H1 (cell line): Measurements from ENCODE around the gene SSNA1. TPM values are rescaled to one million over a fixed set of nuclear protein-coding genes. Genes with fewer than 3 reads are reported as not detected.

Experiments
- CTCF ChIA-PET: fragments of 300-600 bp; sonication (Branson Sonifier 250); formaldehyde crosslinking; loops from one replicate; lab custom pipeline; 2021; ENCODE audit not compliant: partially characterized antibody; lab: Charles Lee
- POLR2A ChIA-PET: fragments of 300-600 bp; sonication (Branson Sonifier 250); formaldehyde crosslinking; loops from one replicate; lab custom pipeline; 2021; ENCODE audit warnings: inconsistent platforms; ENCODE audit not compliant: partially characterized antibody; lab: Charles Lee
- DNase-seq, 2 experiments: peaks; one replicate each; pipeline versions ENCODE4 v3.0.0 to v3.0.0-alpha.2; 2010 to 2022; ENCODE audit warnings: low spot score in 2 of 2, low read depth in 1 of 2, mixed read lengths in 1 of 2
- FAIRE-seq: peaks from 2 replicates; lab custom pipeline; 2011; peaks lifted over from hg19 to GRCh38; lab: Jason Lieb, UNC
- H2AFZ ChIP-seq: 2 replicates; pipeline ENCODE4 v1.8.1; 2012; ENCODE audit warnings: low read length, inconsistent platforms
- H2AK5ac ChIP-seq: 2 replicates; pipeline ENCODE4 v1.6.1; 2013; ENCODE audit warnings: low read depth, low read length
- H2BK120ac ChIP-seq: replicated peaks from 2 replicates; pipeline ENCODE3; 2013; ENCODE audit warnings: low read depth, low read length, inconsistent platforms
- H2BK12ac ChIP-seq: 2 replicates; pipeline ENCODE4 v1.6.1; 2013; ENCODE audit warnings: low read depth, low read length
- H2BK15ac ChIP-seq: 2 replicates; pipeline ENCODE4 v1.6.1; 2013; ENCODE audit warnings: low read length
- H2BK20ac ChIP-seq: 2 replicates; pipeline ENCODE4 v1.6.1; 2013; ENCODE audit warnings: low read length
- H2BK5ac ChIP-seq: 2 replicates; pipeline ENCODE4 v1.6.1; 2013; ENCODE audit warnings: low read depth, low read length
- H3K14ac ChIP-seq: 2 replicates; pipeline ENCODE4 v1.6.1; 2013; ENCODE audit warnings: inconsistent platforms; ENCODE audit not compliant: insufficient read length
- H3K18ac ChIP-seq: 2 replicates; pipeline ENCODE4 v1.6.1; 2013; ENCODE audit warnings: low read length; ENCODE audit errors: extremely low read depth
- H3K23ac ChIP-seq: 2 replicates; pipeline ENCODE4 v1.6.1; 2013; ENCODE audit warnings: inconsistent platforms; ENCODE audit not compliant: insufficient read length
- H3K23me2 ChIP-seq: 2 replicates; pipeline ENCODE4 v1.6.1; 2013; ENCODE audit warnings: low read depth, low read length
- H3K27ac ChIP-seq: 2 replicates; pipeline ENCODE4 v1.6.1; 2011; ENCODE audit warnings: low read depth, low read length, inconsistent platforms
- H3K27me3 ChIP-seq, 4 experiments: replicated peaks in 1 of 4; 1 replicate in 1 of 4; 2 replicates in 3 of 4; pipeline versions ENCODE4 v1.6.1 to v1.8.1; 2011 to 2013; ENCODE audit warnings: low read length in 3 of 4, mild to moderate bottlenecking in 3 of 4, inconsistent platforms in 2 of 4, mixed read lengths in 2 of 4, moderate library complexity in 1 of 4; ENCODE audit not compliant: control insufficient read depth in 3 of 4, insufficient read depth in 3 of 4; ENCODE audit errors: extremely low read depth in 1 of 4
- H3K36me3 ChIP-seq, 4 experiments: 2 replicates each; pipeline versions ENCODE4 v1.6.1 to v1.8.1; 2011 to 2013; ENCODE audit warnings: mild to moderate bottlenecking in 4 of 4, low read length in 3 of 4, moderate library complexity in 2 of 4, control low read depth in 1 of 4, inconsistent platforms in 1 of 4; ENCODE audit not compliant: insufficient read depth in 4 of 4, control insufficient read depth in 2 of 4
- H3K4ac ChIP-seq: replicated peaks from 2 replicates; pipeline ENCODE3; 2013; ENCODE audit warnings: low read length, low read depth, mixed read lengths, inconsistent platforms; ENCODE audit not compliant: insufficient read length
- H3K4me1 ChIP-seq, 4 experiments: replicated peaks in 1 of 4; 1 replicate in 1 of 4; 2 replicates in 3 of 4; pipeline versions ENCODE4 v1.6.1 to v1.8.1; 2011 to 2013; ENCODE audit warnings: low read length in 3 of 4, inconsistent platforms in 2 of 4, mixed read lengths in 1 of 4; ENCODE audit not compliant: insufficient read depth in 4 of 4, control insufficient read depth in 3 of 4
- H3K4me2 ChIP-seq, 2 experiments: 2 replicates each; pipeline versions ENCODE4 v1.6.1 to v1.8.1; 2011 to 2013; ENCODE audit warnings: low read depth in 2 of 2, low read length in 2 of 2, control low read depth in 1 of 2, inconsistent platforms in 1 of 2, mild to moderate bottlenecking in 1 of 2; ENCODE audit not compliant: insufficient read depth in 1 of 2
- H3K4me3 ChIP-seq, 4 experiments: fragments of 200-600, 300-600 bp in 1 of 4; sonication (generic), shearing (Covaris generic), sonication (Bioruptor Twin) in 1 of 4; 2 replicates each; pipeline versions ENCODE4 v1.5.1 to v1.8.1; 2011 to 2016; ENCODE audit warnings: low read length in 4 of 4, low read depth in 3 of 4, control low read depth in 2 of 4, inconsistent platforms in 2 of 4, mild to moderate bottlenecking in 2 of 4, mixed read lengths in 1 of 4, moderate library complexity in 1 of 4; ENCODE audit not compliant: insufficient read depth in 2 of 4; ENCODE audit errors: extremely low read depth in 1 of 4
- H3K56ac ChIP-seq: replicated peaks from 2 replicates; pipeline ENCODE3; 2013; ENCODE audit warnings: low read depth, mild to moderate bottlenecking, mixed read lengths, low read length, inconsistent platforms; ENCODE audit not compliant: insufficient read length
- H3K79me1 ChIP-seq: 2 replicates; pipeline ENCODE4 v1.6.1; 2013; ENCODE audit warnings: low read depth, low read length, control low read depth
- H3K79me2 ChIP-seq, 2 experiments: 2 replicates each; pipeline versions ENCODE4 v1.6.1 to v1.8.1; 2012 to 2013; ENCODE audit warnings: low read length in 2 of 2, mild to moderate bottlenecking in 2 of 2, inconsistent platforms in 1 of 2; ENCODE audit not compliant: insufficient read depth in 2 of 2, control insufficient read depth in 1 of 2
- H3K9ac ChIP-seq, 4 experiments: replicated peaks in 1 of 4; 1 replicate in 1 of 4; 2 replicates in 3 of 4; pipeline versions ENCODE4 v1.6.1 to v1.8.1; 2011 to 2013; ENCODE audit warnings: low read depth in 3 of 4, low read length in 3 of 4, control low read depth in 2 of 4, mild to moderate bottlenecking in 2 of 4, moderate library complexity in 2 of 4, inconsistent platforms in 1 of 4; ENCODE audit errors: extremely low read depth in 1 of 4
- H3K9me3 ChIP-seq, 2 experiments: 2 replicates each; pipeline versions ENCODE4 v1.6.1 to v1.8.1; 2012 to 2013; ENCODE audit warnings: mild to moderate bottlenecking in 2 of 2, moderate library complexity in 2 of 2, control low read depth in 1 of 2, inconsistent platforms in 1 of 2, low read depth in 1 of 2, low read length in 1 of 2, mixed read lengths in 1 of 2; ENCODE audit not compliant: insufficient read depth in 2 of 2
- H4K20me1 ChIP-seq, 2 experiments: replicated peaks in 1 of 2; 2 replicates each; pipeline versions ENCODE3 to v1.8.1; 2011 to 2013; ENCODE audit warnings: inconsistent platforms in 2 of 2, low read length in 2 of 2, mild to moderate bottlenecking in 1 of 2; ENCODE audit not compliant: insufficient read depth in 2 of 2, control insufficient read depth in 1 of 2
- H4K5ac ChIP-seq: 2 replicates; pipeline ENCODE4 v1.6.1; 2013; ENCODE audit warnings: low read length, low read depth, mixed read lengths, inconsistent platforms; ENCODE audit not compliant: insufficient read length
- H4K8ac ChIP-seq: 2 replicates; pipeline ENCODE4 v1.8.0; 2013; ENCODE audit warnings: mild to moderate bottlenecking, moderate library complexity, low read length, inconsistent platforms; ENCODE audit not compliant: insufficient read depth; ENCODE audit errors: extremely low read depth
- H4K91ac ChIP-seq: replicated peaks from 2 replicates; pipeline ENCODE3; 2013; ENCODE audit warnings: low read length, mixed read lengths, inconsistent platforms; ENCODE audit not compliant: insufficient read length
- FOSL1 ChIP-seq: IDR thresholded peaks from 2 replicates; pipeline ENCODE4 v1.6.1; 2011; ENCODE audit warnings: mild to moderate bottlenecking, low read depth, low read length, moderate library complexity; ENCODE audit not compliant: insufficient read depth
- POU5F1 ChIP-seq: IDR thresholded peaks from 2 replicates; pipeline ENCODE4 v1.6.1; 2011; ENCODE audit warnings: low read depth, mild to moderate bottlenecking, low read length, moderate library complexity
- RXRA ChIP-seq: IDR thresholded peaks from 2 replicates; pipeline ENCODE4 v1.6.1; 2011; ENCODE audit warnings: low read depth, mild to moderate bottlenecking, low read length, moderate library complexity; ENCODE audit not compliant: insufficient read depth
- TCF12 ChIP-seq: IDR thresholded peaks from 2 replicates; pipeline ENCODE4 v1.6.1; 2011; ENCODE audit warnings: low read depth, mild to moderate bottlenecking, low read length
- WGBS, 2 experiments: shearing (Covaris generic) in 1 of 2; methylation state at CpG; one replicate each; pipeline versions ENCODE4 v1.1.6 to v1.1.7; 2013 to 2015; ENCODE audit warnings: low lambda C conversion rate in 2 of 2, mixed read lengths in 2 of 2, inconsistent platforms in 1 of 2, low coverage in 1 of 2, missing lambda C conversion rate in 1 of 2; ENCODE audit not compliant: insufficient replicate concordance in 2 of 2, insufficient coverage in 1 of 2, insufficient read length in 1 of 2; ENCODE audit errors: extremely low coverage in 1 of 2, missing lambda C conversion rate in 1 of 2; 5-methylcytosine and 5-hydroxymethylcytosine counted together
- polyA plus RNA-seq, 7 experiments: library from polyadenylated mRNA; depleted of rRNA in 3 of 7; stranded (reverse) in 5 of 7; unstranded in 2 of 7; fragments of >200 nt in 5 of 7; fragments of 200-250 nt in 2 of 7; gene quantifications; 1 replicate in 5 of 7; 2 replicates in 1 of 7; 4 replicates in 1 of 7; pipeline versions ENCODE4 v1.2.1 to v1.2.3, GENCODE V29; 2011 to 2013; ENCODE audit warnings: missing spikeins in 2 of 7, mixed read lengths in 2 of 7
- total RNA-seq: library from RNA; stranded (reverse); fragmentation: NEBNext Ultra II Directional; extraction: Animal tissue kit (Norgen Biotek cat#: 25700); gene quantifications from 2 replicates; pipeline ENCODE4 v1.2.1, GENCODE V29; 2021

SSNA1 gene
- total and polyA plus RNA-seq, 2 of the 8 experiments (the other 6 are each of a cell fraction or from before 2014, with no cell fraction given), result 87.3 to 157 TPM

DNA sequence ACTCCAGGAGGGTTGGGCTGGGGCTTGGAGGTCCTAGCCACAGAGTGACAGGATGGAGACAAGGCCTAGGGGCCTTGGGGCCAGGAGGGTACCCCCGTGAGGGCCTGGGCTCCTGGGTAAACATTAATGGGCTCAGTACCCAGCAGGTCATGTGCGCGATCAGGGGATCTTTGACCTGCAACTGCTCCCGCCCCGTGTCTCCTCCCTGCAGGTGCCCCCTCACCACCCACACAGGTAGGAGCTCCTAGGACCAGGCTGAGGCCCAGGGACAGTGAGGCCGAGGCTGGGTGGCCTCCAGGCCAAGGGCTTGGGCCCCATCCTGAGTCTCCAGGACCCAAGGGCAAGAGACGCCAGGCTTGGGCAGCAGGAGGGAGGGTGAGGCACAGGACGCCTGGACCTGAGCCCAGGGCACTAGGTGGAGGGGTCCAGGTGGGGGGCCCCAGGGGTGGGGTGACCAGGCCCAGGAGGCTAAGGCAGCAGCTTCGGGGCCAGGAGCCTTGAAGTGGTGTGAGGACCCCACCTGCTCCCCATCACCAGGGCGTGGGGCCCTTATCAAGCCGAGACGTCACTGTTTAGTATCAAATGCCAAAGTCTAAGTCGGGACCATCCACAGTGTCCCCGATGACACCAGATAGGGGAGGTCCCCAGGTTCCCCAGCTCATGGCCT is 42.4 kb downstream of the SSNA1 start, which contains the start of gene SLC34A3:
Gene SLC34A3, plus strand, starts transcription at position 197 of the 667 bp plus-strand sequence. CDS start 802 bp downstream, outside the sequence.
- Histone ChIP-seq H3K18ac (no peak within 1 kb of the TSS), H2BK120ac (no peak within 1 kb of the TSS), H3K36me3 (no peaks in the 10 kb centered on the region), H3K4ac (no peak within 1 kb of the TSS), H4K8ac (peak within 1 kb of the TSS; percentile 71), H3K4me3 (no peak within 1 kb of the TSS), H4K20me1 (peaks cover 0 to 1% of the 10 kb centered on the region in 2 experiments), H3K4me2 (no peak within 1 kb of the TSS), H3K23ac (no peak within 1 kb of the TSS), H2AFZ (no peak within 1 kb of the TSS), H2AK5ac (no peak within 1 kb of the TSS), H2BK15ac (no peak within 1 kb of the TSS), H3K9ac (no peak within 1 kb of the TSS), H3K79me1 (no peaks in the 10 kb centered on the region), H3K23me2 (no peaks in the 10 kb centered on the region), H2BK20ac (no peak within 1 kb of the TSS), H3K14ac (no peak within 1 kb of the TSS), H4K91ac (no peak within 1 kb of the TSS), H2BK5ac (no peak within 1 kb of the TSS), H4K5ac (no peak within 1 kb of the TSS), H2BK12ac (no peak within 1 kb of the TSS), H3K27me3 (no peaks in the 10 kb centered on the region; a peak in 1 of 7 replicates), H3K4me1 (peaks cover 0 to 13% (median 2%) of the 10 kb centered on the region in 4 experiments; a peak in 5 of 7 replicates), H3K56ac (no peak within 1 kb of the TSS), H3K27ac (no peak within 1 kb of the TSS), H3K9me3 (no peaks in the 10 kb centered on the region), H3K79me2 (no peaks in the 10 kb centered on the region)
- CTCF ChIA-PET, result interaction anchor here (0.8 to 20.2 kb wide), 5 partner anchors 11 to 201 kb away, joined by 3 to 204 read pairs (median 5); partner anchors contain the start of genes ANAPC2 and SSNA1
- POLR2A ChIA-PET, result interaction anchor here (0.7 to 69.9 kb wide), 4 partner anchors 17 to 30 kb away, joined by 3 to 1462 read pairs (median 6); partner anchors contain the start of genes NELFB, STPG3, TOR4A and TPRN
- FAIRE-seq (no peak), DNase-seq (no peak)
- TF ChIP-seq POU5F1, result no peak
- no peak for TF ChIP-seq FOSL1
- no peak for TF ChIP-seq RXRA
- TF ChIP-seq TCF12, result no peak
- WGBS, 2 experiments, result 89% methylated on average over 3 of the region's 14 CpGs; no CpG with 5 or more reads in 1 of the 2 experiments
